Superior temporal gyrus (tissue), 1 donor: ENCODE results near the gene BRCA1.
"Not testable (repeated sequence)": the region's sequence is repeated elsewhere in the genome, so short reads cannot be mapped to it uniquely, and the experiment has no call there.

ENCODE experiments used
- DNase-seq: peaks from one replicate; pipeline ENCODE4 v3.0.0-alpha.2; 2016; ENCODE audit errors: extremely low spot score

The BRCA1 gene

GRCh38 chr17:43069368-43069898, 55.7 kb downstream of the BRCA1 start:
- no peak for DNase-seq

- DNase-seq = no peak
These were observed 56.4 kb downstream of the BRCA1 start for GRCh38 chr17:43068570-43069367.

GRCh38 chr17:43062984-43063638, 62.1 kb downstream of the BRCA1 start:
- DNase-seq = no peak

- no peak for DNase-seq
These were observed 69.1 kb downstream of the BRCA1 start for GRCh38 chr17:43056051-43056450.

GRCh38 chr17:43053008-43053407, 72.2 kb downstream of the BRCA1 start:
- not testable (repeated sequence) for DNase-seq

- no peak for DNase-seq
These were observed 73.2 kb downstream of the BRCA1 start for GRCh38 chr17:43051969-43052368.

- DNase-seq = no peak
These were observed 81.1 kb downstream of the BRCA1 start for GRCh38 chr17:43044024-43044423.

- no peak for DNase-seq
These were observed 81.9 kb downstream of the BRCA1 start for GRCh38 chr17:43043307-43043706.

GRCh38 chr17:43042025-43042628, 83.0 kb downstream of the BRCA1 start:
- DNase-seq = no peak

GRCh38 chr17:43040655-43041054, 84.5 kb downstream of the BRCA1 start:
- no peak for DNase-seq

- no peak for DNase-seq
These were observed 85.5 kb downstream of the BRCA1 start for GRCh38 chr17:43039646-43040045.

- DNase-seq = no peak
These were observed 90.3 kb downstream of the BRCA1 start for GRCh38 chr17:43034894-43035293.

GRCh38 chr17:43033948-43034881, 90.9 kb downstream of the BRCA1 start:
- peak; percentile 45 for DNase-seq

GRCh38 chr17:43031666-43032065, 93.5 kb downstream of the BRCA1 start:
- no peak for DNase-seq

- no peak for DNase-seq
These were observed 94.9 kb downstream of the BRCA1 start for GRCh38 chr17:43030137-43030767.

- DNase-seq = no peak
These were observed 96.8 kb downstream of the BRCA1 start for GRCh38 chr17:43028221-43028861.

- DNase-seq = no peak
These were observed 97.8 kb downstream of the BRCA1 start for GRCh38 chr17:43027091-43028032.

- DNase-seq = no peak
These were observed 98.6 kb downstream of the BRCA1 start for GRCh38 chr17:43026595-43026994.

- no peak for DNase-seq
These were observed 99.2 kb downstream of the BRCA1 start for GRCh38 chr17:43025766-43026537.
